Colonic mucosa (tissue), 4 donors: Measurements from ENCODE around the gene MBD3L3. TPM values are rescaled to one million over a fixed set of nuclear protein-coding genes. Genes with fewer than 3 reads are reported as not detected.
A peak's percentile ranks its signal among the peaks of the same experiment; 100 is the strongest.

Source experiments
- DNase-seq: peaks from one replicate; pipeline ENCODE4 v3.0.0-alpha.2; 2020
- H3K27ac ChIP-seq: fragments of 200-600 bp; one replicate; pipeline ENCODE4 v1.8.0; 2021
- H3K27me3 ChIP-seq: fragments of 200-600 bp; one replicate; pipeline ENCODE4 v1.8.0; 2021
- H3K36me3 ChIP-seq: fragments of 200-600 bp; one replicate; pipeline ENCODE4 v1.8.0; 2021
- H3K4me1 ChIP-seq: fragments of 200-600 bp; one replicate; pipeline ENCODE4 v1.8.0; 2021; ENCODE audit warnings: mild to moderate bottlenecking
- H3K4me3 ChIP-seq: fragments of 200-600 bp; one replicate; pipeline ENCODE4 v1.8.0; 2021
- H3K9ac ChIP-seq, 2 donors: one replicate each; pipeline ENCODE4 v1.7.0; 2013; ENCODE audit warnings: control low read depth in 2 of 2, low read depth in 2 of 2, low read length in 2 of 2
- H3K9me3 ChIP-seq: fragments of 200-600 bp; one replicate; pipeline ENCODE4 v1.8.0; 2021
- intact Hi-C: fragments of 100-400 bp; cut with DNase I; formaldehyde crosslinking; loops from one replicate; pipeline ENCODE4 v1.14.1; 2022
- total RNA-seq, 2 donors: library from RNA; stranded (reverse); fragmentation: NEBNext Ultra II Directional in 1 of 2; extraction: Animal tissue kit (Norgen Biotek cat#: 25700) in 1 of 2; gene quantifications; one replicate each; pipeline ENCODE4 v1.2.1, GENCODE V29; 2021
- TF ChIP-seq, protein P1 (sequence below): fragments of 200-600 bp; IDR thresholded peaks from one replicate; pipeline ENCODE4 v1.8.0; 2022; ENCODE audit warnings: antibody characterized with exemption, mild to moderate bottlenecking
- donor health status: healthy.
- donor health status: DM: no; HTN: no; CAD: no.
- donor health status: DM: no; HTN: no; CAD: no.

Gene MBD3L3
- total RNA-seq, 2 donors from 2014 or later = not detected

- Histone ChIP-seq H3K9ac (no peak overlapping the region), H3K4me3 (no peak overlapping the region), H3K4me1 (no peaks in the 10 kb centered on the region), H3K27me3 (no peaks in the 10 kb centered on the region), H3K27ac (no peak overlapping the region), H3K36me3 (peaks cover 58% of the 10 kb centered on the region), H3K9me3 (peaks cover 13% of the 10 kb centered on the region)
- DNase-seq = peak; percentile 6
- intact Hi-C loops = no loop called here
- TF ChIP-seq, protein P1, sequence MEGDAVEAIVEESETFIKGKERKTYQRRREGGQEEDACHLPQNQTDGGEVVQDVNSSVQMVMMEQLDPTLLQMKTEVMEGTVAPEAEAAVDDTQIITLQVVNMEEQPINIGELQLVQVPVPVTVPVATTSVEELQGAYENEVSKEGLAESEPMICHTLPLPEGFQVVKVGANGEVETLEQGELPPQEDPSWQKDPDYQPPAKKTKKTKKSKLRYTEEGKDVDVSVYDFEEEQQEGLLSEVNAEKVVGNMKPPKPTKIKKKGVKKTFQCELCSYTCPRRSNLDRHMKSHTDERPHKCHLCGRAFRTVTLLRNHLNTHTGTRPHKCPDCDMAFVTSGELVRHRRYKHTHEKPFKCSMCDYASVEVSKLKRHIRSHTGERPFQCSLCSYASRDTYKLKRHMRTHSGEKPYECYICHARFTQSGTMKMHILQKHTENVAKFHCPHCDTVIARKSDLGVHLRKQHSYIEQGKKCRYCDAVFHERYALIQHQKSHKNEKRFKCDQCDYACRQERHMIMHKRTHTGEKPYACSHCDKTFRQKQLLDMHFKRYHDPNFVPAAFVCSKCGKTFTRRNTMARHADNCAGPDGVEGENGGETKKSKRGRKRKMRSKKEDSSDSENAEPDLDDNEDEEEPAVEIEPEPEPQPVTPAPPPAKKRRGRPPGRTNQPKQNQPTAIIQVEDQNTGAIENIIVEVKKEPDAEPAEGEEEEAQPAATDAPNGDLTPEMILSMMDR = no peak
Observed at GRCh38 chr19:7076151-7076550, 17.7 kb upstream of the MBD3L3 start.

GRCh38 chr19:7074705-7075282, 16.3 kb upstream of the MBD3L3 start:
- Histone ChIP-seq H3K27ac (no peak overlapping the region), H3K4me3 (no peak overlapping the region), H3K4me1 (no peaks in the 10 kb centered on the region), H3K9ac (no peak overlapping the region), H3K27me3 (no peaks in the 10 kb centered on the region), H3K9me3 (peaks cover 5% of the 10 kb centered on the region), H3K36me3 (peaks cover 45% of the 10 kb centered on the region)
- TF ChIP-seq, protein P1 = no peak
- intact Hi-C loops = no loop called here
- DNase-seq = peak; percentile 6

DNA sequence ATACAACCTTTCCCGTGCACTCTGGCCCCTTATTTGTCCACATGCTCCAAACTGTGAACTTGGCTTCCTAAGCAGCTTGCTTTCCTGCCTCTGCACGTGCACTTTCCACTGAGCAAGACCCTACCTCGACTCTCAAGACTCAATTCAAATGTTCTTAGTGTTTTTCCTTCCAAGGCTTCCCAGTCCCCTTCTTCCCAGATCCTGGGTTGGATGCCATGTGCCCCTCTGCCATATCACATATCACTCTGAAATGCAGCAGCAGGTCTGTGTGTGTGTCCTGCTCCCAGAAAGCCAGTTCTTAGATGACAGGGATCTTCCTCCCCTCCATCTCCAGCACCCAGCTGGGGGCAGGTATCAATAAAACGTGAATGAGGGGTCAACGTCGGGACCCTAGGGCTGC, 14.1 kb upstream of the MBD3L3 start:
- Histone ChIP-seq H3K9me3 (no peaks in the 10 kb centered on the region), H3K36me3 (peaks cover 28% of the 10 kb centered on the region), H3K27me3 (no peaks in the 10 kb centered on the region), H3K9ac (no peak overlapping the region), H3K4me1 (no peaks in the 10 kb centered on the region), H3K4me3 (no peak overlapping the region), H3K27ac (no peak overlapping the region)
- intact Hi-C loops = no loop called here
- TF ChIP-seq, protein P1 = no peak
- DNase-seq = peak; percentile 3

GRCh38 chr19:7069904-7070226, 11.4 kb upstream of the MBD3L3 start:
- intact Hi-C loops = no loop called here
- Histone ChIP-seq H3K27me3 (no peaks in the 10 kb centered on the region), H3K9me3 (no peaks in the 10 kb centered on the region), H3K36me3 (peaks cover 13% of the 10 kb centered on the region), H3K9ac (peak overlapping the region; percentile 86 to 90), H3K4me3 (peak overlapping the region; percentile 95), H3K4me1 (no peaks in the 10 kb centered on the region), H3K27ac (peak overlapping the region; percentile 67)
- TF ChIP-seq, protein P1 = no peak
- no peak for DNase-seq

DNA sequence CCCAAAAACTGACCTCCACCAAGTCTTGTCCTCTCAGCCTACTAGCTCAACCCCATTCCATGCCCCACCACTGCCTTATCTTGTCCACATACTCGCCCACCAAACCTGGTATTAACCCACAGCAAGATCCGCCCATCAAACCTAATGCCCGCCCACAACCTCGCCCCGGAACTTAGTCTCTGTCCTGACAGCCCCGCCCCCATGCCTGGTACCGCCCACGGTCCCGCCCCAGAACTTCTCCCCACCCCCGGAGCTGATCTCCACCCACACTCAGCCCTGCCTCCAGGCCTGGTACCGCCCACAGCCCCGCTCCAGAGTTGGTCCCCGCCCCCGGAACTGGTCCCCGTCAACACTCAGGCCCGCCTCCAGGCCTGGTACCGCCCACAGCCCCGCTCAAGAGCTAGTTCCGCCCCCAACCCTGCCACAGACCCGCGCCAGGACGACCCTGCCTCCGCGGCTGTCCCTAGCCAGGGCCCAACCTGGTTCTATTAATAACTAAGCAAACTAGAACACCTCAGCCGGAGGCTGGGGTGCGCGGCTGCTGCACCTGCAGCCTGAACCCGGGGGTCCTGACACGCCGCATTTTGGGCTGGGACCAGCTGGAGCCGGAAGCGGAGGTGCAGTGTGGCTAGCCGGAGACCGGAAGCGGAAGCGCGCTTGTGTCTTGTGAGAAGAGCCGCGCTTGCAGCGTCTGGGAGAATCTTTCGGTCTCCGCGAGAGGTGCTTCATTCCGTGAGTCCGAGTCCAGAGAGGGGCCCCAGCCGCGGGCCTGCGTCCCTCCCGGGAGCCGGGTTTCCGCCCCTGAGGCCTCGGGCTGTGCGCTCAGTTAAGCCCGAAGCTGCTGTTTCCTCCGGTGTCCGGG, 10.8 kb upstream of the MBD3L3 start, which contains the start of gene ZNF557:
Gene ZNF557, plus strand, starts transcription at position 662 of the 862 bp plus-strand sequence. CDS start 5,372 bp downstream, outside the sequence.
- Histone ChIP-seq H3K27me3 (no peaks in the 10 kb centered on the region), H3K27ac (peak within 1 kb of the TSS; percentile 67), H3K36me3 (peaks cover 13% of the 10 kb centered on the region), H3K4me3 (peak within 1 kb of the TSS; percentile 95), H3K4me1 (no peaks in the 10 kb centered on the region), H3K9me3 (no peaks in the 10 kb centered on the region), H3K9ac (peak within 1 kb of the TSS; percentile 86 to 90)
- TF ChIP-seq, protein P1 = no peak
- peak; percentile 99 for DNase-seq
- intact Hi-C loops = no loop called here
